NCI-H345 treated with DMSO at 0.1 percent for 48 hours (cell line): Measurements from ENCODE around the gene SPATA31C2.
"Not testable (repeated sequence)": the region's sequence is repeated elsewhere in the genome, so short reads cannot be mapped to it uniquely, and the experiment has no call there.

Experiments used
- DNase-seq: peaks from one replicate; lab custom pipeline; 2025; ENCODE audit not compliant: unreplicated experiment; lab: John Stamatoyannopoulos, UW

The SPATA31C2 gene

DNA sequence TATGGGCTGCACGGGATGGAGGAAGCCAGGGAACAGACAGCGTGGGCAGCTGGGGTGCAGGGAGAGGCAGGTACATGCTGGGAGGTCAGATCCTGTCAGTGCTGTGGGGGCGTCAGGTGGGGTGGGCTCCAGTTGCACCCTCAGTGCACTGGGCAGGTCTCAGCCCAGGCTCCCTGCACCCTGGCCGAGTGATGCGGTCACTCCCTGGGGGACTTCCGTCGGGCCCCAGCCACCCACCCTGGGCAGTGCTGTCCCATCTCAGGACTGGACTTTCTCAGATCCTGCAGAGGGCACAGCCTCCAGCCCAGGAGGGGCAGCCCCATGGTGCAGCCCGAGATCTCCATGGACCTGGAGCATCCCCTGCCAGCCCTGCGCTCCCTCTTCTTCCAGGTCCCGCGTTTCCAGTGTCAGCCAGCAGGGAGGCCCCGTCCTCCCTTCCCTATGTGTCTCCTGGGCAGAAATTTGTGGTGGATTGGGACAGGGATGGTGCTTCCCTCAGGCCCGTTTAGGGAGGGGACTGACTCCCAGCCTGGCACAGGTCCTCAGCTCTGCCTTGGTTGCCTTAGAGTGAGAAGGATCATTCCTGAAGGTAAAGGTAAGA lies 10.5 kb downstream of the SPATA31C2 start:
- not testable (repeated sequence) for DNase-seq

- DNase-seq = not testable (repeated sequence)
Measured at GRCh38 chr9:88123413-88123812, 14.9 kb downstream of the SPATA31C2 start.

- not testable (repeated sequence) for DNase-seq
Measured at GRCh38 chr9:88118121-88118520, 20.2 kb downstream of the SPATA31C2 start.

DNA sequence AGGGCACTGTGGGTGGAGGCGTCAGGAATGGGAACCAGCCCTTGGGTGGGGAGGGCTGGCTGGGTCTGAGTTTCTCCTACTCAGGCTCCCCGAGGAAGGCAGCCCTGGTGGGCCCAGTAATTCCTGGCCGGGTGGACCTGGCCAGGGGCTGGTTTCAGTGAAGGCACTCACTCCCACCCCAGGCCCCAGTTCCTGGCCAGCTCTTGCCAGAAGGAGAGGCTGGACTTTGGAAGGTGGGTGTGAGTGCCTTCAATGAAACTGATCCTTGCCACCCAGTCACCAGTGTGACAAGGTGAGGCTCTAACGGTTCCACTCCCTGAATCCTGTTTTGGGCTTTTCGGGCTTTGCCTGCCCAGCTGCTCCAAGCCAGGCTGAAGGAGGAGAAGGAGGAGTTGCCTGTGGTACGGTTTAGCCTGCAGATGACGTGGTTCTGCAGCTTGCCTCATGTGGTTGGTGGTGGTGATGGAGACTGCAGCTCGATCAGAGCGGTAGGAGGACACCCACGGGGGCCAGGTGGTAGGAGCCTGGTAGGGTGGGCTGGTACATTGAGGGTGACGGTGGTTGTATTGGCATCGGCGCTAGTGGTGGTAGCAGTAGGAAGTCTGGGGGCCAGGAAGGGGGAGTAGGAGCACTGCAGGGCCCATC lies 23.2 kb downstream of the SPATA31C2 start:
- DNase-seq = not testable (repeated sequence)

DNA sequence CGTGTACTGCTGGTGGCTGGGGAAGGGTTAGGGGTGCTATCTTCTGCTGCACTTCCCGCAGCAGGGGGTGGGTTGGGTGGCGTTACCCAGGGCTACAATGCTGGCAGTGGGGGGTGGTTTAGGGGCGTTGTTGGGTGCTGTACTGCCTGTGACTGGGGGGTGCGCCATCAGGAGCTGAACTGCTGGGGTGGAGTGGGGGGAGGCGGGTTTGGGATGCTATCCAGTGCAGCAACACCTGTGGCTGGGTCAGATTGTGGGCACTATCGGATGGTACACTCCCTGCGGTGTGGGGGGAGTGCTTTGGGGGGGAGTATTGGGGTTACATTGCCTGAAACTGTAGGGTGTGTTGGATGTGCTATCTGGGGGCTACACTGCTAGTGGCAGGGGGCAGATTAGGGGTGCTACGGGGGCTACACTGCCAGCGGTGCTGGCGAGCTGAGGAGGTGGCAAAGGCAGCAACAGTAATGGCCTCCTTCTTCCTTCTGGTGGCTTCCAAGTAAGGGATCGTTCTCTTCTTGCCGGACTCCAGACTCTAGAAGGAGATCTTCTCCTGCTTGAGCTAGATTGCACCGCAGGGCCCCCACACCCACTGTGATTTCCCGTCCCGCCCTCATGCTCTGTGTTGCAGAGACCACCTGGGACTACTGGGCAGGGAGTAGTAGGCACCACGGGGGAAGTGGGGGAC lies 23.9 kb downstream of the SPATA31C2 start:
- DNase-seq = not testable (repeated sequence)

GRCh38 chr9:88113156-88114130 lies 24.8 kb downstream of the SPATA31C2 start:
- DNase-seq = not testable (repeated sequence)

DNA sequence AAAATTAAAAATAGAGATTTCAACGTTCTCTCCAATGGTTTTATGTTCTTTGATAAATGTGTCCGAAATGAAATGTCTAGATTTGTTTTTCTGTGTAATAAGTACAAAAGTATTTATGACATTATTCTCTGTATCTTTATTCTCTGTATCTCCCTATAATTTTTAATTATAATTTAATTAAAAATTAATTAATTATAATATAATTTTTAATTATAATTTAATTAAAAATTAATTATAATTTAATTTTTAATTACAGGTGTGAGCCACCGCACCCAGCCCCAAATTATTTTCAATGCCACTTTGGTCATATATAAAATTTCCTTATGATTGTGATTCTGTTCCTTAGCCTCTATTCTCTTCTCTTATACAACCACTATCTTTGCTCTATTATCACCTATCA lies 28.2 kb downstream of the SPATA31C2 start:
- DNase-seq = no peak

- DNase-seq = no peak
Measured at GRCh38 chr9:88108779-88109178, 29.5 kb downstream of the SPATA31C2 start.

DNA sequence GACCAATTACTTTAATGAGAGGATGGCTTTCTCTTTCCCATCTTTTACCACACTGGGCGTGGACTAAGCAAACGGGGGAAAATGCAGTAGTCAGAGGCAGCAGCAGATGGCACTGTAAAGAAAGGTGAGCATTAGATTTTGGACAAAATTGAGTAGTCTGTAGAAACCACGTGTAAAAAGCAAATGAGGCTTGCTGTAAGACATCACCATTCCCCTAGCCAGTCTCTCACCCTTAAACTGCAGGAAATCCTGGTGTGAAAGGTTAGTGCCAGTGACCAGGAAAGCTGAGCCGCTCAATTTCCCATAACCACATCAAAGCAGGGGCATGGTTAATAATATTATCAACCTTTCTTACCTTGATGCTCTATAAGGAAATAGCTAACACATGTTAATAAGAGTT lies 31.8 kb downstream of the SPATA31C2 start:
- DNase-seq = no peak

DNA sequence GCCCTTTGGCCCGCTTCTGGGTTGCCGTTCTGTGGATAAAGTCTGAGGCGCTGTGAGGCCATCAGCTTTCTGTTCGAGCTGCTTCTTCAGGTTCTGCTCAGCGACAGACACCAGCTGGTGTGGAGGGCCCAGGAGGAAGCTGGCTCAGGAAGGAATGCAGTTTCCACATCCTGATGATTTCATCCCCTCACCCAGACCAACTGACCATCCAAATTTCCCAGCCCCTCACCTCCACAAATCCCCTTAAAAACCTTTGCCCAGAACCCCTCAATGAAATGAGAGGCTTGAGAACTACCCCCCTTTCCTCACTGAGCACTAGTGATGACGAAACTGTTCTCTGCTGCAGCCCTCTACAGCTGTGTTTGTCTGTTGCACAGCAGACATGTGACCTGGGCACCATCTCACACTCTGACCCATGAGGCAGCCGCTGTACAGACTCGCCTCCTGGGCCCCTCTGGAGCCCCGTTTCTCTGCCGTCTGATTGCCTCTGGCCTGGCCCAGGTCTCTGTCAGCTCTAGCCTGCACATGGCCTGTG lies 45.4 kb downstream of the SPATA31C2 start:
- DNase-seq = no peak

GRCh38 chr9:88090151-88090581 lies 48.1 kb downstream of the SPATA31C2 start:
- no peak for DNase-seq

- no peak for DNase-seq
Measured at GRCh38 chr9:88087906-88088305, 50.4 kb downstream of the SPATA31C2 start.

DNA sequence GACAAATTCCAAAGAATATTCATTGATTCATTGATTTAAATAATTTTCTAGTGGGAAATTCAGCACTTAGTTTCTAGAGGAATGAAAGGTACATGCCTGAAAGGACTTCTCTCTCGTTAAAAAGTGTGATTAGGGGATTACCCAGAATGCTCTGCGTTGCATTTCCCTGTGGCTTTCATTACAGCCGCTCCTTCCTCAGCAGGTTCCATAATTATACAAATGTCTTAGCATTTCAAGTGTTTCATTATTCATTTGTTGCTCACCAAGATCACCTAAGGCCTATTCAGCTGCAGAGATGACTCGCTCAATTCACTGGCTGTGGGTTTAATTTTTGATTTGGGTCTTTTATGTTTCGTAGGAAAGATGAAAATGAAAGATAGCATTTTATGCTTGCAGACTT lies 52.8 kb downstream of the SPATA31C2 start:
- DNase-seq = no peak

- DNase-seq = no peak
Measured at GRCh38 chr9:88084357-88085183, 53.7 kb downstream of the SPATA31C2 start.
